ENCODE data around the gene ADTRP. TPM values are rescaled to one million over a fixed set of nuclear protein-coding genes. Genes with fewer than 3 reads are reported as not detected.

ADTRP gene
- total RNA-seq, 1 donor from 2014 or later, result 1.4 TPM

DNA sequence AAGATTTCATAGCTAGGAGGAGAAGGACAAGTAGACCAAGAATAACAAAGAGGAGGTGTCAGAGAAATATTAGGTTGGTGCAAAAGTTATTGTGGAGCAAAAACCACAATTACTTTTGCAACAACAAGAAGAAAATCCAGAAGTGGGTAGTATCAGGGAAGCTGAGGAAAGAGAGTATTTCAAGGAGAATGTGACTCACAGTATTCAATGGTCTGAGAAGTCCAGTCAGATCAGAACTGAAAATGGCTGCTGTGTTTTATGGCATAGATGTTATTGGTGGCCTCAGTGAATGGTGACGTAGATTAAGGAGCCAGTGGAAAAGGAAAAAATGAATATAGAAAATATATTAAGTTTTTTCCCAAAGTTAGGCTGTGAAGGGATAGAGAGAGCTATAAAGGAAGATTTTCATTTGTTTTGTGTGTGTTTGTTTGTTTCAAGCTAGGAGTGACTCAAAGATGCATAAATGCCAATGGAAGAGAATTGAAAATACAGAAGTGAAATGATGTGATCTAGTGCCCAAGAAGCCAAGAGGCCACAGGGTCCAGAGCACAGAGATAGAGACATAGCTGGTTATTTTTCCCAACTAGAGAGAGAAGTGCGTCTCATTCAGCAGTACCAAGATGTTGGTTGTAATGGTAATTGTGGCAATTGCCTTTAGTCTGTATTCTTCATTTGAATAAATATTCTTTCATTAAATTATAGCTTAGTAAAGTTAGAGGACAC, 112.8 kb downstream of the ADTRP start:
- peaks cover 19% of the 10 kb centered on the region for H3K9me3 Mint-ChIP-seq
- peaks cover 4% of the 10 kb centered on the region for H3K4me1 Mint-ChIP-seq (ENCODE audit: unreplicated experiment)
- H3K27ac Mint-ChIP-seq, result peak overlapping the region; percentile 67

More for the DNA sequence above, 112.8 kb downstream of the ADTRP start:
- peaks cover 5% of the 10 kb centered on the region for H3K36me3 Mint-ChIP-seq
- TF ChIP-seq, protein P1, sequence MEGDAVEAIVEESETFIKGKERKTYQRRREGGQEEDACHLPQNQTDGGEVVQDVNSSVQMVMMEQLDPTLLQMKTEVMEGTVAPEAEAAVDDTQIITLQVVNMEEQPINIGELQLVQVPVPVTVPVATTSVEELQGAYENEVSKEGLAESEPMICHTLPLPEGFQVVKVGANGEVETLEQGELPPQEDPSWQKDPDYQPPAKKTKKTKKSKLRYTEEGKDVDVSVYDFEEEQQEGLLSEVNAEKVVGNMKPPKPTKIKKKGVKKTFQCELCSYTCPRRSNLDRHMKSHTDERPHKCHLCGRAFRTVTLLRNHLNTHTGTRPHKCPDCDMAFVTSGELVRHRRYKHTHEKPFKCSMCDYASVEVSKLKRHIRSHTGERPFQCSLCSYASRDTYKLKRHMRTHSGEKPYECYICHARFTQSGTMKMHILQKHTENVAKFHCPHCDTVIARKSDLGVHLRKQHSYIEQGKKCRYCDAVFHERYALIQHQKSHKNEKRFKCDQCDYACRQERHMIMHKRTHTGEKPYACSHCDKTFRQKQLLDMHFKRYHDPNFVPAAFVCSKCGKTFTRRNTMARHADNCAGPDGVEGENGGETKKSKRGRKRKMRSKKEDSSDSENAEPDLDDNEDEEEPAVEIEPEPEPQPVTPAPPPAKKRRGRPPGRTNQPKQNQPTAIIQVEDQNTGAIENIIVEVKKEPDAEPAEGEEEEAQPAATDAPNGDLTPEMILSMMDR (conservative IDR thresholded peaks at IDR 0.05), result no peak
- no peak for DNase-seq (ENCODE audit: extremely low spot score, unreplicated experiment)
- no peak overlapping the region for H3K4me3 Mint-ChIP-seq
- H3K27me3 Mint-ChIP-seq, result no peaks in the 10 kb centered on the region

Other genes with a start within 250 kb of the ADTRP start
- gene TMEM170B, start 241.1 kb downstream of the ADTRP start, total RNA-seq (ENCODE audit: low replicate concordance), result 2.1 and 4.0 TPM in 2 replicates
- gene HIVEP1, start 233.5 kb upstream of the ADTRP start, total RNA-seq (ENCODE audit: low replicate concordance), result 37.4 and 52.3 TPM in 2 replicates

All from type B pancreatic cell (in vitro differentiated cells).